Esophagus muscularis mucosa (tissue), 4 donors: ENCODE results near the gene DSN1. TPM values are rescaled to one million over a fixed set of nuclear protein-coding genes. Genes with fewer than 3 reads are reported as not detected.

Experiments
- DNase-seq: peaks from one replicate; pipeline ENCODE4 v3.0.0-alpha.2; 2017; ENCODE audit errors: extremely low spot score
- H3K27ac ChIP-seq, 4 donors: fragments of 200-600 bp; sonication (generic); replicated peaks in 1 of 4; 1 replicate in 3 of 4; 2 replicates in 1 of 4; pipeline ENCODE4 v1.5.1; 2016 to 2019; ENCODE audit warnings: mild to moderate bottlenecking in 1 of 4
- H3K27me3 ChIP-seq, 4 donors: fragments of 200-600 bp; sonication (generic); one replicate each; pipeline versions ENCODE4 v1.5.1 to v1.6.0; 2016 to 2019
- H3K36me3 ChIP-seq, 4 donors: fragments of 200-600 bp; sonication (generic); one replicate each; pipeline ENCODE4 v1.5.1; 2016 to 2019
- H3K4me1 ChIP-seq, 4 donors: fragments of 200-600 bp; sonication (generic); one replicate each; pipeline ENCODE4 v1.5.1; 2016 to 2019
- H3K4me3 ChIP-seq, 4 donors: fragments of 200-600 bp; sonication (generic); 1 replicate in 2 of 4; 2 replicates in 2 of 4; pipeline ENCODE4 v1.5.1; 2016 to 2019; ENCODE audit warnings: mild to moderate bottlenecking in 4 of 4, moderate library complexity in 1 of 4
- H3K9me3 ChIP-seq, 4 donors: fragments of 200-600 bp; sonication (generic); 1 replicate in 3 of 4; 2 replicates in 1 of 4; pipeline ENCODE4 v1.5.1; 2016 to 2019
- EP300 ChIP-seq: sonication (generic); formaldehyde crosslinking; IDR thresholded peaks from one replicate; pipeline ENCODE4 v1.6.1; 2017; ENCODE audit warnings: antibody characterized with exemption
- POLR2A ChIP-seq: fragments of 450-650 bp; IDR thresholded peaks from one replicate; pipeline ENCODE4 v1.6.1; 2017; ENCODE audit warnings: antibody characterized with exemption, moderate library complexity, mild to moderate bottlenecking, low read depth
- POLR2AphosphoS5 ChIP-seq, 2 donors: sonication (generic); formaldehyde crosslinking; IDR thresholded peaks; one replicate each; pipeline ENCODE4 v1.6.1; 2017; ENCODE audit warnings: antibody characterized with exemption in 2 of 2
- WGBS: methylation state at CpG from one replicate; pipeline ENCODE4 v1.1.5; 2018; 5-methylcytosine and 5-hydroxymethylcytosine counted together
- intact Hi-C: fragments of 100-400 bp; cut with DNase I; formaldehyde crosslinking; loops from one replicate; pipeline ENCODE4 v1.15.1; 2023
- total RNA-seq, 4 donors: library from RNA; depleted of rRNA; stranded (reverse); fragments of >200 nt; gene quantifications; one replicate each; pipeline versions ENCODE4 v1.1.0 to v1.2.1, GENCODE V29; 2016
- TF ChIP-seq, protein P1 (sequence below), 3 experiments: fragments of 200-600 bp in 2 of 3; fragments of 450-650 bp in 1 of 3; sonication (generic) in 2 of 3; IDR thresholded peaks; one replicate each; pipeline ENCODE4 v1.5.1; 2017 to 2019; ENCODE audit warnings: antibody characterized with exemption in 3 of 3, mild to moderate bottlenecking in 2 of 3, moderate library complexity in 1 of 3

DSN1 gene
- total RNA-seq, 4 donors from 2014 or later: 5.1 to 7.5 (median 6.3) TPM

DNA sequence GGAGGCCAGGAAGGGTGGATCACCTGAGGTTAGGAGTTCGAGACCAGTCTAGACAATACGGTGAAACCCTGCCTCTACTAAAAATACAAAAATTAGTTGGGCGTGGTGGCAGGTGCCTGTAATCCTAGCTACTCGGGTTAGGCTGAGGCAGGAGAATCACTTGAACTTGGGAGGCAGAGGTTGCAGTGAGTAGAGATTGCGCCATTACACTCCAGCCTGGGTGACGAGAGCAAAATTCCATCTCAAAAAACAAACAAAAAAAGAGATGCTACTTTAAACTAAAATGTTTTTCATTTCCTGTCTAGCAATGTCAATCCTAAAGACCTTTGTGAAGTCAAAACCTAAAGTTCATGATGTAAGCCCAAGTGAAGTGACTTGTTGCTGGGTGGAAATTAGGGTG is 12.9 kb downstream of the DSN1 start:
- H3K36me3 ChIP-seq: peaks cover 0 to 18% (median 0%) of the 10 kb centered on the region in 4 donors
- no peak for DNase-seq
- no peak overlapping the region for H3K4me3 ChIP-seq
- intact Hi-C loops: no loop called here
- TF ChIP-seq POLR2A (no peak), EP300 (no peak), POLR2AphosphoS5 (IDR thresholded peaks at IDR 0.05) (no peak)
- TF ChIP-seq, protein P1, sequence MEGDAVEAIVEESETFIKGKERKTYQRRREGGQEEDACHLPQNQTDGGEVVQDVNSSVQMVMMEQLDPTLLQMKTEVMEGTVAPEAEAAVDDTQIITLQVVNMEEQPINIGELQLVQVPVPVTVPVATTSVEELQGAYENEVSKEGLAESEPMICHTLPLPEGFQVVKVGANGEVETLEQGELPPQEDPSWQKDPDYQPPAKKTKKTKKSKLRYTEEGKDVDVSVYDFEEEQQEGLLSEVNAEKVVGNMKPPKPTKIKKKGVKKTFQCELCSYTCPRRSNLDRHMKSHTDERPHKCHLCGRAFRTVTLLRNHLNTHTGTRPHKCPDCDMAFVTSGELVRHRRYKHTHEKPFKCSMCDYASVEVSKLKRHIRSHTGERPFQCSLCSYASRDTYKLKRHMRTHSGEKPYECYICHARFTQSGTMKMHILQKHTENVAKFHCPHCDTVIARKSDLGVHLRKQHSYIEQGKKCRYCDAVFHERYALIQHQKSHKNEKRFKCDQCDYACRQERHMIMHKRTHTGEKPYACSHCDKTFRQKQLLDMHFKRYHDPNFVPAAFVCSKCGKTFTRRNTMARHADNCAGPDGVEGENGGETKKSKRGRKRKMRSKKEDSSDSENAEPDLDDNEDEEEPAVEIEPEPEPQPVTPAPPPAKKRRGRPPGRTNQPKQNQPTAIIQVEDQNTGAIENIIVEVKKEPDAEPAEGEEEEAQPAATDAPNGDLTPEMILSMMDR (IDR thresholded peaks at IDR 0.05): no peak
- H3K27ac ChIP-seq: no peak overlapping the region
- H3K27me3 ChIP-seq: no peaks in the 10 kb centered on the region
- H3K4me1 ChIP-seq: peaks cover 0 to 7% (median 3%) of the 10 kb centered on the region in 4 donors
- no peaks in the 10 kb centered on the region for H3K9me3 ChIP-seq
- whole genome bisulfite sequencing: 94% methylated on average over 6 of the region's 6 CpGs

DNA sequence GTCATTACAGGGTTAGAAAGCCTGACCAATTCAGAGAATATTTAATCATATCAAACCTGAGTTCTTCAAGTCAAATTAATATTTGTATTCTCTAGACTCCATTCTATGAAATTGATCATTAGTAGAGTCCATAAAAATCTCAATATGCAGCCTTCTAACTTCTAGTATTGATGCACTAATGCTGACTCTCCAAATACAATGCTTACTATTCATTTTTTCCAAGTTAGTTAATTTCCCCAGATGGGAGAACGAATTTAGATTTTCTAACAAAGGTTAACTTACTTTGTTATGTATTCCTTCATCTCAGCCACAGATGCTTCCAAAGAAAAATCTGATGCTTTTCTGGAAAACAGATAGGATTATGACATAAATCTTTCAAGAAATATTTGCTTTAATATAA is 15.3 kb downstream of the DSN1 start:
- 79% methylated on average over 1 of the region's 1 CpG for WGBS
- peaks cover 0 to 30% (median 0%) of the 10 kb centered on the region in 4 donors for H3K36me3 ChIP-seq
- no peaks in the 10 kb centered on the region for H3K27me3 ChIP-seq
- peaks cover 7 to 14% (median 8%) of the 10 kb centered on the region in 4 donors for H3K4me1 ChIP-seq
- H3K27ac ChIP-seq: peak overlapping the region in 2 of 4 donors; percentile 13 to 47
- no peak overlapping the region for H3K4me3 ChIP-seq
- DNase-seq: no peak
- TF ChIP-seq EP300 (no peak), POLR2AphosphoS5 (IDR thresholded peaks at IDR 0.05) (no peak), POLR2A (no peak)
- TF ChIP-seq, protein P1 (IDR thresholded peaks at IDR 0.05): no peak
- no peaks in the 10 kb centered on the region for H3K9me3 ChIP-seq
- intact Hi-C loops: loop anchor here (10.0 kb wide), 2 partner anchors 93 to 153 kb away; partner anchors contain the start of gene RAB5IF

DNA sequence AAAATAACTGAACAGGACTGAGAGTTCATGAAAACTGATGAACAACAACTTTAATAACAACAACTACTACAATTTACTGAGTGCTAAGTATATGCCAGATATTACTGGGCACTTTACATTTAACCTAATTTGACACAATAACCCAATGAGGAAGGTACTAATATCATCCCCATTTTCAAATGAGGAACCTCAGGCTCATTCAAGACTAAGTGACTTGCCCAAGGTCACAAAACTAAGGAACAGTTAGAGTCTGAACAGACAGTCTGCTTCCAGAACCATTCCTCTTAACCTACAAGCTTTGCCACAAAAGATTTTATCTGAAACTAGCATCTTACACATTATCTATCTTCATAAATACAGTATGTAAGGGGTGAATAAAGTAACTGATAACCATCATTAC is 17.1 kb downstream of the DSN1 start:
- Histone ChIP-seq H3K4me1 (peaks cover 7 to 14% (median 8%) of the 10 kb centered on the region in 4 donors), H3K36me3 (peaks cover 9 to 41% (median 13%) of the 10 kb centered on the region in 4 donors), H3K9me3 (no peaks in the 10 kb centered on the region), H3K27ac (no peak overlapping the region), H3K4me3 (no peak overlapping the region), H3K27me3 (no peaks in the 10 kb centered on the region)
- DNase-seq: no peak
- TF ChIP-seq, protein P1 (IDR thresholded peaks at IDR 0.05): no peak
- TF ChIP-seq POLR2AphosphoS5 (IDR thresholded peaks at IDR 0.05): no peak
- TF ChIP-seq EP300: no peak
- no peak for TF ChIP-seq POLR2A
- intact Hi-C loops: loop anchor here (10.0 kb wide), 2 partner anchors 92 to 152 kb away; partner anchors contain the start of gene RAB5IF

DNA sequence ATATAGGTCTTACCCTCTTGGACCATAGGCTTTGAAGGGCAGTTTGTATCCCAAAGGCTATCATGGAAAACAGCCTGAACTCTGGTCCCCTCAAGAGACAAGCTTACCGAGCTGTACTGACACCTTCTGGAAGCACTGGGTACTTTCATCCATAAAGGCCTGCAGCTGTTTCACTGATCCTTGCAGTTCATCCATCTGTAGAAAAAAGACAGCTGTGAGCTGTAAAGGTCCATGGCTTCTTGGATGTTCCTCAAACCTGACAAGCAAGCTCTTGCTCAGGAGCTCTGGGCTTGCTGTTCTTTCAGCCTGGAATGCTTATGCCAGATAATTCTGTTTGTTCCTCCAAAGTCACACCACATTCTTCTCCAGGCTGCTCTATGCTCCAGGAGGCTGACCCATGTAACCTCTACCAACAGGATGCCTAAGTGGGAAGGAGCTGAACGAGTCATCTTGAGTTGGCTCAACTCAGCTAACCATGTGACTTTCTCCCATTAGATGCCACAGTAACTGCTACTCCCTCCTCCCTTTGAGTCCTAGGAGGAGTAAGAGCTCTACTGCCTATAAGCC is 18.8 kb downstream of the DSN1 start:
- TF ChIP-seq, protein P1 (IDR thresholded peaks at IDR 0.05): peak; percentile 74 to 85 (median 81)
- TF ChIP-seq POLR2A (no peak), EP300 (no peak), POLR2AphosphoS5 (IDR thresholded peaks at IDR 0.05) (peak; percentile 45 to 46)
- no peaks in the 10 kb centered on the region for H3K27me3 ChIP-seq
- H3K9me3 ChIP-seq: no peaks in the 10 kb centered on the region
- no peak for DNase-seq
- H3K4me1 ChIP-seq: peaks cover 7 to 14% (median 8%) of the 10 kb centered on the region in 4 donors
- intact Hi-C loops: loop anchor here (10.0 kb wide), 2 partner anchors 90 to 150 kb away; partner anchors contain the start of gene RAB5IF
- no peak overlapping the region for H3K4me3 ChIP-seq
- peak overlapping the region in 3 of 4 donors; percentile 2 to 50 (median 49) for H3K27ac ChIP-seq
- 0% methylated on average over 2 of the region's 2 CpGs for WGBS
- H3K36me3 ChIP-seq: peaks cover 9 to 40% (median 13%) of the 10 kb centered on the region in 4 donors
